Lower leg skin (tissue), 3 donors: Measurements from ENCODE around the gene C15orf39.

ENCODE experiments used
- CTCF ChIP-seq, 3 donors: fragments of 450-650 bp; IDR thresholded peaks; one replicate each; pipeline ENCODE4 v1.5.1; 2016; ENCODE audit warnings: antibody characterized with exemption in 3 of 3, mild to moderate bottlenecking in 3 of 3, moderate library complexity in 2 of 3
- POLR2A ChIP-seq, 2 donors: fragments of 450-650 bp; IDR thresholded peaks; one replicate each; pipeline ENCODE4 v1.6.1; 2016 to 2017; ENCODE audit warnings: antibody characterized with exemption in 2 of 2, mild to moderate bottlenecking in 1 of 2, moderate library complexity in 1 of 2

- TF ChIP-seq CTCF (IDR thresholded peaks at IDR 0.05), result no peak
- no peak for TF ChIP-seq POLR2A (IDR thresholded peaks at IDR 0.05)
These were observed 15.3 kb downstream of the C15orf39 start for GRCh38 chr15:75217012-75217411.
